Kidney tubule cell (primary cell): ENCODE results near the gene MAP1A.

Experiments
- DNase-seq: peaks from one replicate; pipeline ENCODE4 v3.0.0-alpha.2; 2018; ENCODE audit warnings: low spot score

Gene MAP1A

DNA sequence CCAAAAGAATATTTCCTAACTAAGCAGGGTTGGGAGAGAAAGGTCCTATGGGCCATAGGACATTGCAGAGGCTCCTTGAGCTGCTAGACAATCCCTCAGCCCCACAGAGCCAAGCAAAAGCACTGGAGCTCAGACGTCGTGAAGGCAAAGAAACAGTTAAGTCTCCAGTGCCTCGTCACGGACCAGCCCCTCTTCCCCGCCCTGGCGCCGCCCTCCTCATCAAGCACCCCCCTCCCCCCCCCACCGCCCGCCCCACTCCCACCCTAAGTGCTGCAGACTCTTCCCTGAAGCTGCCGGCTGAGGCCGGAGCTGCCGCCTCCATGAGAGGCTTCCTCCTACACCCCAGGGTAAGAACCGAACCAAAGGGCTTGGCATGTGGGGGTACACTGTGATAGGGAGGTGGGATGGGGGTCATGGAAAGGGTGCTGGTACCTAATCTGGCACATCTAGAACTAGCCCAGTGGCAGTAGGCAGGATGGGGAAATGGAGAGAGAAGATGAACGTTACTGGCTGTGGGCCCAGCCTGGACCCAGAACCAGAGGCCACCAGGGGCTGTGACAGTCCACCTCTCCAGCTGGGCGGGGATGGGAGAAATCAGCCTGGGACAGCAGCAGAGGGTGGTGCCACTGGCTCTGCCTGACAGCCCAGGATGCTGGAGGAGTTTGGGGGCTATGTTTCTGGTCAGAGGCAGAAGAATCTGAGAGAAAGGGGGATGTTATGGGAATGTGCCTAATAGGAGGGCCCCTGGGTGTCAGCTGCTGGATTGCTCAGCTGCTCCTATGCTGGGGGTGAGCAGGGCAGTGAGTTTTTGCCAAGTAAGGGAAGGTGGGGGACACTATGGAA lies at the start of gene MAP1A:
TSS of gene MAP1A (plus strand) at position 255 of the 843 bp plus-strand sequence. CDS start 3,866 bp downstream, outside the sequence.
- no peak for DNase-seq

DNA sequence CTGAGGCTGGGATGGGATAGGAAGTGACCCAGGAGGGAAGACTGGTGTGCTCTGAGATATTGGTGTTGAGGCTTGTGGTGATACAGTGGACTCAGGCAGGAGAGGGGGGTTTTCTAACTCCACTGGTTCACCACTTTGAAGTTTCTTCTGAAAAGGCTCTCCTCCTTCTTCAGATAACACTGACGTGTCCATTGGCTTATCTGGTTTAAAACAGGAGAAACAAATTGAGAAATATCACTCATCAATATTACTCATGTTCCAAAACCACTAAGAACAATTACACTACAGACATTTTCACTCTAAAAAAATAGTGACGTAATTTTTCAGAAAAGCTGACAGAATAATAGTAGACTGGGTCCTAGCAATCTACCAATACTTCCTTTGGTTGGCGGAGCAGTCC lies 47.5 kb upstream of the MAP1A start:
- no peak for DNase-seq

DNA sequence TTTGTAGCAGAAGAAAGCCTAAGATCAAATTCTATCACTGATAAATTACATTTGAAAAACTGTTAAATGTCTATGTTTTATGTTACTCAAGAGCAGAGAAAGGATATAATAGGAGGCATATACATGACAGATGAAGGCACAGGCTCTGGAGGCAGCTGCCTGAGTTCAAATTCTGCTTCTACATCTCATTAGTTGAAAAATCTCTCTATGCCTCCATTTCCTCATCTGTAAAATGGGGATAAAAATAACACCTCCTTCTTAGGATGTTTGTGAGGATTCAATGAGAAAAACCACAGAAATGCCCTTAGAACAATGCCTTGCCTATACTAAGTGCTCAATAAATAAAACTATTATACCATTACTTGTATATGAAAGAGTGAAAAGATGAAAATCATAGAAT lies 45.4 kb upstream of the MAP1A start:
- DNase-seq, result no peak

DNA sequence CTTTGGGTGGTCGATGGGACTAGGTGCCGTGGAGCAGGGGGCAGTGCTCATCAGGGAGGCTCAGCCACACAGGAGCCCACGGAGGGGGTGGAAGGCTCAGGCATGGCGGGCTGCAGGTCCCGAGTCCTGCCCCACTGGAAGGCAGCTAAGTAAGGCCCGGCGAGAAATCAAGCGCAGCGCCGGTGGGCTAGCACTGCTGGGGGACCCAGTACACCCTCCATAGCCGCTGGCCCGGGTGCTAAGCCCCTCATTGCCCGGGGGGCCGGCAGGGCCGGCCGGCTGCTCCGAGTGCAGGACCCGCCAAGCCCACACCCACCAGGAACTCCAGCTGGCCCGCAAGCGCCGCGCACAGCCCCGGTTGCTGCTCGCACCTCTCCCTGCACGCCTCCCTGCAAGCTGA lies 43.5 kb upstream of the MAP1A start:
- DNase-seq, result no peak

DNA sequence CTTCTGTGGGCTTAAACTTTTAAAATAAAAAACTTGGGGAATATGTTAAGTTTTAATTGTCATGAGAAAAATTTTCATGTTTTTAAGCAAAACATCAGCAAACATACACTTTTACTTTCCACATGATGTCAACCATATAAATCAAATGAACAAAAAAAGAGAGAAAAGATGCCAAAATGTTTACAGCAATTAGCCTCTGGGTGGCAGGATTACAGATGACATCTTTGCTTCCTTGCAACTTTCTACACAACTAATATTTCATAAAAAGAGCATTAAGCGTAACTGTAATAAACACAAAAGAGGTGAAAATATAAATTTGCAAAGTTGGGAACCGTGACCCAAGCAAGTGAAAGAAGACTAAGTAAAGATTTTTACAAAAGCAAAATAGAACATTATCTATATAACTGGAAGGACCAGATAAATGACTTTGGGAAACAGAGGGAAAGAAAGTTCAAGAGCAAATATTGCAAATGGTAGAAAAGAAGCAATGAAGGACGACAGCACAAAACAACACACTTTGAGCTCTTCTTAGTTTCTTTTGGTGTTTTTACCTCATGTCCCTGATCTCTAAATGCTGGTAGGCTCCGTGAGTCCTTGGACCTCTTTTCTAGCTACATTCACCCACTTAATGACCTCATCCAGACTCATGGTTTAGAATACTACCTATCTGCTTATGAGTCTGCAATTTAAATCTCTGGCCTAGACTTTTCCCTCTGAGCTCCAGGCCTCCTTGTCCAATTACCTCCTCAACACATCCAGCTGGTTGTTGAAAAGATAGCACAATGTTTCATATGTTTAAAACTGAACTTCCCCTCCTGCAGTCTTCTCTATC lies 33.9 kb upstream of the MAP1A start:
- DNase-seq, result no peak

- DNase-seq, result peak; percentile 4
These were observed 33.0 kb upstream of the MAP1A start for GRCh38 chr15:43484455-43484854.

- DNase-seq, result no peak
These were observed 30.0 kb upstream of the MAP1A start for GRCh38 chr15:43487271-43487895.

GRCh38 chr15:43488790-43489189 lies 28.6 kb upstream of the MAP1A start:
- DNase-seq, result no peak

DNA sequence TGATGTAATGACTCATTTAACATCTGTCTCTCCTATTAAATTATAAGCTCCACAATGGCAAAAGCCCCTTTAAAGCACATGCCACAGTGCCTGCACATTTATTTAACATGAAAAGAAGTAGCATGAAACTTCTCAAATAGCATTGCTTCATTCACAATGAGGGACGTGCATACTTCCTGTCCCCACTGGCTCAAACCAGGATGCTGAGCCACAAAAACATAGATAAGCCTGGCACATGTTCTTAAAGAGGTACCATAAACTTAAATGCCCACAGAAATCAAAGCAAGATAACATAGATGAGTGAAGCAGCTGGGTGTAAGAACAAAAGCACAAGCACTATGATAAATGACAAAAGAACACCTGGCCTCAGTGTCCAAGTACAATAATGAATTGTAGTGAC lies 28.2 kb upstream of the MAP1A start:
- DNase-seq, result no peak

- no peak for DNase-seq
These were observed 25.1 kb upstream of the MAP1A start for GRCh38 chr15:43492266-43492665.

- peak; percentile 95 for DNase-seq
These were observed 24.5 kb upstream of the MAP1A start, which contains the start of gene TP53BP1 for GRCh38 chr15:43492673-43493601. TSS of gene TP53BP1 (minus strand) at chr15:43493156. CDS start at chr15:43493043, 113 bp downstream.

DNA sequence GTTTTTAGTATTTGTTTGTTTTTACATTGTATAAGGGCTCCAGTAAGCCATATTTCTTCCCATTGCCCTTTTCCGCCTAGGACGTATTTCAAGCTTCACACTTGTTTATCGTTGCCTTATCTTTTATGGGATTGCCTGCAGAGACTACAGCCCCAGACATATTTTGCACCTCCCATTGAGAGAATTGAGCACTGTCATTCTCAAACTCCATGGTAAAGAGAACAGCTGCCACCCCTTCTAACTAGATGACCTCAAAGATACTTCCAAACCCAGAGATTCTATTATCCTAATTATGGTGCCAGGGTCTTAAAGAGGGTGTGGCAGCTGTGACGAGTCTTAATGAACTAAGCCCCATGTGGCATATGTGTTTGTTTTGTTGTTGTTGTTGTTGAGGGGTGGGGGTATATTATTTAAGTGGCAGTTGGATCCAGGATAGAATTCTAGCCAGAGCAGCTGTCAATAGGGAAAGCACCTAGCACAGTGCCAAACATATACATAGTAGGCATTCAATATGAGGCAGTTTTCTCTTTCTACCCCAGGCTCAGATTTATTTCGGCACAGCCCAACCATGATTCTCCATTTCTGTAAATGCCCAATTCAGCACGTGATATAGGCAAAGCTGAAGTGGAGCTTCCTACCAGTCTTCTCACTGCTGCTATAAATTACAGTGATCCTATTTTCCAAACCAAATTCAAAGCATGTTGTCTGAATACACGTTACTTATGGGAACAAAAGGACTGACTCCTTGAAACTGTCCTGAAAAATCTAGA lies 23.5 kb upstream of the MAP1A start:
- DNase-seq, result no peak

- DNase-seq, result no peak
These were observed 18.4 kb upstream of the MAP1A start for GRCh38 chr15:43498990-43499389.

DNA sequence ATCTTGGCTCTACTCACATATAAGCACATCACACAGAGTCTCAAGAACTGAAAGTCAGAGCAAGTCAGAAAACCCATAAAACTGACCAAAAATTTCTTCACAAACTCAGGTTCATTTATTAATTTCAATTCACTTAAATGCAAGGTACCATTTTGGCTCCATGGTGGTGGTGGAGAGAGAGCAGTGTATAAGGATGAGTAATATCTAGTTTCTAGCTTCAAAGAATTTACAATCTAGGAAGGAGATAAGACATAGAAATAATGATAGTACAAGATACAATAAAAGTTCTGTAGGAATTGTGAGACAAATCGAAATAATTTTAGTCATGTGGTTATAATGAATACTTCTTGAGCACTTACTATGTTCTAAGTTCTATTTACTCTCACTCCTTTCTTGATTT lies 17.8 kb upstream of the MAP1A start:
- no peak for DNase-seq

- DNase-seq, result no peak
These were observed 11.7 kb upstream of the MAP1A start for GRCh38 chr15:43505738-43506137.

DNA sequence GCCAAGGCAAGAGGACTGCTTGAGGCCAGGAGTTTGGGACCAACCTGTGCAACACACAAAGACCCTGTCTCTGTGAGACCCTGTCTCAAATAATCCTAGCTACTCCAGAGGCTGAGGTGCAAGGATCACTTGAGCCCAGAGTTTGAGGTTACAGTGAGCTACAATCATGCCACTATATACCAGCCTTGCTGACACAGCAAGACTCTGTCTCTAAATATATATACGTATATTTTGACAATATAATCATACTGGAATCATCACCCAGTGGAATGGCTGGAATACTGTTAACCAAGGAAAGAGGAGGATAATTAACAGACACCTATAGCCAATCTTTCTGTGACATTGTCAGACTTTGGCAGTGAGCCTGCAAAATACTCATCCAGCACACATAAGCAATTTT lies 9.0 kb upstream of the MAP1A start:
- no peak for DNase-seq

- no peak for DNase-seq
These were observed 8.3 kb upstream of the MAP1A start for GRCh38 chr15:43508991-43509659.

GRCh38 chr15:43509660-43510199 lies 7.7 kb upstream of the MAP1A start:
- no peak for DNase-seq

GRCh38 chr15:43510200-43511011 lies 7.0 kb upstream of the MAP1A start:
- peak; percentile 98 for DNase-seq
